Muscle layer of colon (tissue), 2 donors: ENCODE data around the gene INO80E.

Experiments used
- H3K27ac ChIP-seq: one replicate; pipeline ENCODE4 v1.7.0; 2013; ENCODE audit warnings: low read depth, mild to moderate bottlenecking, low read length, moderate library complexity
- H3K27me3 ChIP-seq, 2 donors: one replicate each; pipeline ENCODE4 v1.7.0; 2013; ENCODE audit warnings: low read length in 2 of 2, mild to moderate bottlenecking in 2 of 2; ENCODE audit not compliant: insufficient read depth in 2 of 2, control insufficient read depth in 1 of 2
- H3K36me3 ChIP-seq: one replicate; pipeline ENCODE4 v1.7.0; 2013; ENCODE audit warnings: mild to moderate bottlenecking, low read length; ENCODE audit not compliant: insufficient read depth
- H3K4me1 ChIP-seq: one replicate; pipeline ENCODE4 v1.7.0; 2013; ENCODE audit warnings: mild to moderate bottlenecking, low read length; ENCODE audit not compliant: insufficient read depth
- H3K4me3 ChIP-seq, 2 donors: one replicate each; pipeline ENCODE4 v1.7.0; 2013; ENCODE audit warnings: low read length in 2 of 2, low read depth in 1 of 2, mild to moderate bottlenecking in 1 of 2, moderate library complexity in 1 of 2
- H3K9ac ChIP-seq: one replicate; pipeline ENCODE4 v1.7.0; 2013; ENCODE audit warnings: low read length
- H3K9me3 ChIP-seq: one replicate; pipeline ENCODE4 v1.7.0; 2013; ENCODE audit warnings: mild to moderate bottlenecking, low read length
- donor health status: abdominal sarcoma.
- donor health status: Adenocarcinoma of cecum.

INO80E gene

DNA sequence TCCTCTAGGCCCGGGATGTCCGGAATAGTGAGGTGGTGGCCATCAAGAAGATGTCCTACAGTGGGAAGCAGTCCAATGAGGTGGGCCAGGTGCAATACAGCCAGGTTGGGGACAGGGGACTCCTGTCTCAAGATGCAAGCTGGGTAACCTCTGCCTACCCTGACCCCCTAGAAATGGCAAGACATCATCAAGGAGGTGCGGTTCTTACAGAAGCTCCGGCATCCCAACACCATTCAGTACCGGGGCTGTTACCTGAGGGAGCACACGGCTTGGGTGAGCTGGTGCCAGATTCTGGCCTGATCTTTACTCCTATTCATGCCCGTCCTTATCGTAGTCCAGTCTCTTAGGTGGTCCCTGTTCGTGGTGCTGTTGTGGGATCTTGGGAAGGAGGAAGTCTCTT lies 18.0 kb upstream of the INO80E start:
- no peaks in the 10 kb centered on the region for H3K27me3 ChIP-seq
- no peak overlapping the region for H3K9ac ChIP-seq
- peaks cover 27% of the 10 kb centered on the region for H3K4me1 ChIP-seq
- no peak overlapping the region for H3K4me3 ChIP-seq
- H3K9me3 ChIP-seq = no peaks in the 10 kb centered on the region
- H3K27ac ChIP-seq = no peak overlapping the region
- peaks cover 57% of the 10 kb centered on the region for H3K36me3 ChIP-seq

DNA sequence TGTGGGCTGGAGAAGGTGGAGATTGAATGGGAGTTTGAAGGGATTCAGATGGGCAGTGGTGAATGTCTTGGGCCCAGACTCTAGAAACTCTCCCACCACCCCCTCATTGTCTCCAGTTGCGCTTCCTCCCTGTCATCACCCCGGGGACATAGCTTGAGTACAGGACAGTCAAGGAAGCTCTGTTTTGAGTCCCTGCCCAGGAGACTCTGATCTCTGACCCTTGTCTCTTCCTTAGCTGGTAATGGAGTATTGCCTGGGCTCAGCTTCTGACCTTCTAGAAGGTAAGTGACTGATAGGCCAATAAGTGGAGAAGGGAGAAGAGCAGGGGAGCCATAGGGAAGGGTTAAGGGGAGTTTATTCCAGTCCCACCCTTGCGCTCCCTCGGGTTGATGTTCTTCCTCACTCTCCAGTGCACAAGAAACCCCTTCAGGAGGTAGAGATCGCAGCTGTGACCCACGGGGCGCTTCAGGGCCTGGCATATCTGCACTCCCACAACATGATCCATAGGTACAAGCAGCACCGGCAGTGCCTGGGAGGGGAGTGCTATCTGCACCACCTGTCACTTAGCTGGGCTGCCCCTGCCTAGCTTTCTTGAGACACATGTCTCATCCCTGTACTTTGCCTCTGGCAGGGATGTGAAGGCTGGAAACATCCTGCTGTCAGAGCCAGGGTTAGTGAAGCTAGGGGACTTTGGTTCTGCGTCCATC lies 17.3 kb upstream of the INO80E start:
- Histone ChIP-seq H3K27ac (no peak overlapping the region), H3K9me3 (no peaks in the 10 kb centered on the region), H3K4me1 (peaks cover 27% of the 10 kb centered on the region), H3K36me3 (peaks cover 63% of the 10 kb centered on the region), H3K4me3 (no peak overlapping the region), H3K27me3 (no peaks in the 10 kb centered on the region), H3K9ac (no peak overlapping the region)

DNA sequence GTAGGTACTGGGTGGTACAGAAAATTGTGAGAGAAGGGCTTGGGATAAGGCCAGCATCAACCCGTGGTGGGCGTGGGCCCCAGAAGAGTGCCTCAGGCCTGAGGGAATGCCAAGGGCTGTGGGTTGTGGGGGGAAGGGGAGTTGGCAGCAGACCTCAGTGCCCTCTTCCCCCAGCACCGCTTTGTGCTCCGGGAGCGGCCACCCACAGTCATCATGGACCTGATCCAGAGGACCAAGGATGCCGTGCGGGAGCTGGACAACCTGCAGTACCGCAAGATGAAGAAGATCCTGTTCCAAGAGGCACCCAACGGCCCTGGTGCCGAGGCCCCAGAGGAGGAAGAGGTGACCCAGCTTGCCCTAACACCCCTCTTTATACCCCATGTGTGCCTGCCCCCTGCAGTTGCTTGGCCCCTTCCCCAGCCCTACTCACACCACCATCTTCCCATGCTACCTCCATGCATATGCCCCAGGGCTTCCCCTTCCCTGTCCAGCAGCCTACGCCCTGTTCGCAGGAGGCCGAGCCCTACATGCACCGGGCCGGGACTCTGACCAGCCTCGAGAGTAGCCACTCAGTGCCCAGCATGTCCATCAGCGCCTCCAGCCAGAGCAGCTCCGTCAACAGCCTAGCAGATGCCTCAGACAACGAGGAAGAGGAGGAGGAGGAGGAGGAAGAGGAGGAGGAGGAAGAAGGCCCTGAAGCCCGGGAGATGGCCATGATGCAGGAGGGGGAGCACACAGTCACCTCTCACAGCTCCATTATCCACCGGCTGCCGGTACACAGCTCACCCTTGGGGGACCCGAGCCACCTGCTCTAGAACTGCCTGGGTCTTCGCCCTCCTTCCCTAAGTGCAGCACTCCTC lies 13.3 kb upstream of the INO80E start:
- H3K9ac ChIP-seq = no peak overlapping the region
- H3K36me3 ChIP-seq = peaks cover 92% of the 10 kb centered on the region
- no peak overlapping the region for H3K27ac ChIP-seq
- no peaks in the 10 kb centered on the region for H3K4me1 ChIP-seq
- no peaks in the 10 kb centered on the region for H3K9me3 ChIP-seq
- H3K4me3 ChIP-seq = no peak overlapping the region
- H3K27me3 ChIP-seq = no peaks in the 10 kb centered on the region

DNA sequence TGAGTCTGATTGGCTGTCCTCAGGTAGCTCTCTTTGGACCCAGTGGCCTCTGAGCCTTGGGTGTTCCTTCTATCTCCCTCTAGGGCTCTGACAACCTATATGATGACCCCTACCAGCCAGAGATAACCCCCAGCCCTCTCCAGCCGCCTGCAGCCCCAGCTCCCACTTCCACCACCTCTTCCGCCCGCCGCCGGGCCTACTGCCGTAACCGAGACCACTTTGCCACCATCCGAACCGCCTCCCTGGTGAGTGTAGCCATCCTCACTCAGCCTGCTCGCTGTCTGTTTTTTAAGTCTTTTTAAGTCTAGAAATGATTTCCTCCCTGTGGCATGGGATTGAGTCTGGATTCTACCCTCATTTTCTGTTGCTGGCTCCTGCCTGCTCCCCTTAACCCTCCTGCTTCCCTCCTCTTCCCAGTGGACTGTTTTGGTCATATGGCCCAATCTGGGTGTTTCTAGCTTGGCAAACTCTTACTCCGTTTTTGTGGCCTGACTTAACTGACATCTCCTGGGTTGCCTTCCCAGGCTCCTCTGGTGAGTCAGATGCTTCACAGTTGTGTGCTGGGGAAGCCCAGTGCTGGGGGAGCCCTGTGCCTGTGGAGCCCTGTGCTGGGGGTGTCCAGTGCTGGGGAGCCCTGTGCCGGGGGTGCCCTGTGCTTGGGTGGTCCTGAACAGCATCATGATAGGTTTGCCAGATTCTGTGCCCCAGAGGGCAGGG lies 12.5 kb upstream of the INO80E start:
- H3K4me3 ChIP-seq = no peak overlapping the region
- no peaks in the 10 kb centered on the region for H3K9me3 ChIP-seq
- peaks cover 92% of the 10 kb centered on the region for H3K36me3 ChIP-seq
- H3K4me1 ChIP-seq = no peaks in the 10 kb centered on the region
- H3K27ac ChIP-seq = no peak overlapping the region
- no peaks in the 10 kb centered on the region for H3K27me3 ChIP-seq
- H3K9ac ChIP-seq = no peak overlapping the region

DNA sequence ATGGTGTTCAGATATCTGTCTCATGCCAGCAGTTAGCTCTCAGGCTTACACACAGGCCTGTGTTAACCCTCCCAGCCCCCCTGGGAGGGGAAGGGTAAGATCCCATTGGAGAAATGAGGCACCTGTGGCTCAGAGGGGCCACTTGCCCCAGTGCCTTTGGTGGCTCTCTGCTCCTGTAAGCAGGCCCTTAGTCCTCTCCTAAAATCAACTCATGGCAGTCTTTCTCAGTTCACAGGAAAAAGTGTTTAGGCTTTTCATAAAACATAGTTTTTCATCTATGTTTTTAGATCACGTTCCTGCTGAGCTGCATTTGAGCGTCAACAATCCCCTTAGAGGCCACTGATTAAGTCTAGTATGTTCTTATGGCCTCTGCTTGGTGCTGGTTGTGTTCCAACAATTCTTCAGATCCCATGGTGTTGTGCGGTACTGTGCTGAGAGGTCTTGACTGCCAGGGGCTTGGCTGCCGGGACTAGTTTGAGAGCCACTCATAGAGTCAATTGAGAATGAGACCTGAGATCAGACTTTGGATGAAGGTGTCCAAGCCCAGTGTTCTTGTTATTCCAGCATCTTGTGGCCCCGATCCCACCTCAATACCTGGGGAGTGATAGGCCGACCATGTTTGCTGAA lies 11.8 kb upstream of the INO80E start:
- Histone ChIP-seq H3K27me3 (no peaks in the 10 kb centered on the region), H3K9me3 (no peaks in the 10 kb centered on the region), H3K27ac (no peak overlapping the region), H3K36me3 (peaks cover 91% of the 10 kb centered on the region), H3K4me3 (no peak overlapping the region), H3K9ac (no peak overlapping the region), H3K4me1 (no peaks in the 10 kb centered on the region)

DNA sequence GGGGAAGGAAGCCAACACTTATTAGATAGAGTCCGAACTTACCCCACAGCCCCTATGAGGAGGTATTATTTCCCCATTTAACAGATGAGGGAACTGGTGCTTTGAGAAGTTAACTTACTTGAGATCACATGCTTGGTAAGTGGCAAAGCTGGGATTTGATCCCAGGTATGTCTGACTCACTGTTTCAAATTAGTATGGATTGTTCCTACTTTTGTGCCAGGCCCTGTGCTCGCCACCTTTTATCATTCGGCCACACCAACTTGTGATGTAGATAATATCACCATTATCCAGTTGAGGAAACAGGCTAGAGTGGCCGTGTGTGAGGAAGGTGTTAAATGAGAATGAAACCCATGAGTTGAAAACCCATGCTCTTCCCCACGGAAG lies 11.3 kb upstream of the INO80E start:
- no peaks in the 10 kb centered on the region for H3K9me3 ChIP-seq
- peaks cover 91% of the 10 kb centered on the region for H3K36me3 ChIP-seq
- H3K27ac ChIP-seq = no peak overlapping the region
- no peak overlapping the region for H3K4me3 ChIP-seq
- no peaks in the 10 kb centered on the region for H3K27me3 ChIP-seq
- H3K4me1 ChIP-seq = no peaks in the 10 kb centered on the region
- no peak overlapping the region for H3K9ac ChIP-seq

DNA sequence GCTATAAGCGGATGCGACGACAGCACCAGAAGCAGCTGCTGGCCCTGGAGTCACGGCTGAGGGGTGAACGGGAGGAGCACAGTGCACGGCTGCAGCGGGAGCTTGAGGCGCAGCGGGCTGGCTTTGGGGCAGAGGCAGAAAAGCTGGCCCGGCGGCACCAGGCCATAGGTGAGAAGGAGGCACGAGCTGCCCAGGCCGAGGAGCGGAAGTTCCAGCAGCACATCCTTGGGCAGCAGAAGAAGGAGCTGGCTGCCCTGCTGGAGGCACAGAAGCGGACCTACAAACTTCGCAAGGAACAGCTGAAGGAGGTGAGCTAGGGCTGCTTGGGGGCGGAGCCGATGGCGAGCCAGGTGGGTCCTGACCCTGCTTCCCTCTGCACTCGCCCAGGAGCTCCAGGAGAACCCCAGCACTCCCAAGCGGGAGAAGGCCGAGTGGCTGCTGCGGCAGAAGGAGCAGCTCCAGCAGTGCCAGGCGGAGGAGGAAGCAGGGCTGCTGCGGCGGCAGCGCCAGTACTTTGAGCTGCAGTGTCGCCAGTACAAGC lies 10.7 kb upstream of the INO80E start:
- no peaks in the 10 kb centered on the region for H3K4me1 ChIP-seq
- H3K4me3 ChIP-seq = no peak overlapping the region
- no peaks in the 10 kb centered on the region for H3K9me3 ChIP-seq
- no peaks in the 10 kb centered on the region for H3K27me3 ChIP-seq
- no peak overlapping the region for H3K27ac ChIP-seq
- H3K36me3 ChIP-seq = peaks cover 86% of the 10 kb centered on the region
- no peak overlapping the region for H3K9ac ChIP-seq

DNA sequence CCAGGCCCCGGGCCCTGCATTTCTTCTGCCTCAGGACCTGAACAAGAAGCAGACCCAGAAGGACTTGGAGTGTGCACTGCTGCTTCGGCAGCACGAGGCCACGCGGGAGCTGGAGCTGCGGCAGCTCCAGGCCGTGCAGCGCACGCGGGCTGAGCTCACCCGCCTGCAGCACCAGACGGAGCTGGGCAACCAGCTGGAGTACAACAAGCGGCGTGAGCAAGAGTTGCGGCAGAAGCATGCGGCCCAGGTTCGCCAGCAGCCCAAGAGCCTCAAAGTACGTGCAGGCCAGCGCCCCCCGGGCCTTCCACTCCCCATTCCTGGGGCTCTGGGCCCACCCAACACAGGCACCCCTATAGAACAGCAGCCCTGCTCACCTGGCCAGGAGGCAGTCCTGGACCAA lies 9.8 kb upstream of the INO80E start:
- no peak overlapping the region for H3K27ac ChIP-seq
- no peaks in the 10 kb centered on the region for H3K4me1 ChIP-seq
- no peak overlapping the region for H3K4me3 ChIP-seq
- no peak overlapping the region for H3K9ac ChIP-seq
- H3K9me3 ChIP-seq = no peaks in the 10 kb centered on the region
- H3K36me3 ChIP-seq = peaks cover 84% of the 10 kb centered on the region
- H3K27me3 ChIP-seq = no peaks in the 10 kb centered on the region

DNA sequence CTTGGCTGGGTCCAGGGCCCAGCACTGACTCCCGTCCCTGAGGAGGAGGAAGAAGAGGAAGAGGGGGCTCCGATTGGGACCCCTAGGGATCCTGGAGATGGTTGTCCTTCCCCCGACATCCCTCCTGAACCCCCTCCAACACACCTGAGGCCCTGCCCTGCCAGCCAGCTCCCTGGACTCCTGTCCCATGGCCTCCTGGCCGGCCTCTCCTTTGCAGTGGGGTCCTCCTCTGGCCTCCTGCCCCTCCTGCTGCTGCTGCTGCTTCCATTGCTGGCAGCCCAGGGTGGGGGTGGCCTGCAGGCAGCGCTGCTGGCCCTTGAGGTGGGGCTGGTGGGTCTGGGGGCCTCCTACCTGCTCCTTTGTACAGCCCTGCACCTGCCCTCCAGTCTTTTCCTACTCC lies 9.1 kb upstream of the INO80E start:
- H3K36me3 ChIP-seq = peaks cover 82% of the 10 kb centered on the region
- no peak overlapping the region for H3K27ac ChIP-seq
- no peaks in the 10 kb centered on the region for H3K9me3 ChIP-seq
- H3K27me3 ChIP-seq = no peaks in the 10 kb centered on the region
- H3K9ac ChIP-seq = no peak overlapping the region
- no peak overlapping the region for H3K4me3 ChIP-seq
- no peaks in the 10 kb centered on the region for H3K4me1 ChIP-seq

DNA sequence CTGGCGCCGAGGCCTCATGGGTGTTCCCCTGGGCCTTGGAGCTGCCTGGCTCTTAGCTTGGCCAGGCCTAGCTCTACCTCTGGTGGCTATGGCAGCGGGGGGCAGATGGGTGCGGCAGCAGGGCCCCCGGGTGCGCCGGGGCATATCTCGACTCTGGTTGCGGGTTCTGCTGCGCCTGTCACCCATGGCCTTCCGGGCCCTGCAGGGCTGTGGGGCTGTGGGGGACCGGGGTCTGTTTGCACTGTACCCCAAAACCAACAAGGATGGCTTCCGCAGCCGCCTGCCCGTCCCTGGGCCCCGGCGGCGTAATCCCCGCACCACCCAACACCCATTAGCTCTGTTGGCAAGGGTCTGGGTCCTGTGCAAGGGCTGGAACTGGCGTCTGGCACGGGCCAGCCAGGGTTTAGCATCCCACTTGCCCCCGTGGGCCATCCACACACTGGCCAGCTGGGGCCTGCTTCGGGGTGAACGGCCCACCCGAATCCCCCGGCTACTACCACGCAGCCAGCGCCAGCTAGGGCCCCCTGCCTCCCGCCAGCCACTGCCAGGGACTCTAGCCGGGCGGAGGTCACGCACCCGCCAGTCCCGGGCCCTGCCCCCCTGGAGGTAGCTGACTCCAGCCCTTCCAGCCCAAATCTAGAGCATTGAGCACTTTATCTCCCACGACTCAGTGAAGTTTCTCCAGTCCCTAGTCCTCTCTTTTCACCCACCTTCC lies 8.5 kb upstream of the INO80E start:
- no peak overlapping the region for H3K27ac ChIP-seq
- no peaks in the 10 kb centered on the region for H3K27me3 ChIP-seq
- H3K9me3 ChIP-seq = no peaks in the 10 kb centered on the region
- H3K4me3 ChIP-seq = no peak overlapping the region
- no peak overlapping the region for H3K9ac ChIP-seq
- H3K4me1 ChIP-seq = no peaks in the 10 kb centered on the region
- H3K36me3 ChIP-seq = peaks cover 80% of the 10 kb centered on the region
